Stimulated activated CD8-positive, alpha-beta memory T cell treated with anti-CD3 and anti-CD28 coated beads, Interleukin-7, amount 100 ng/mL, for 48 hours (primary cell): Measurements from ENCODE around the gene OR2A14.
"Not testable (repeated sequence)": the region's sequence is repeated elsewhere in the genome, so short reads cannot be mapped to it uniquely, and the experiment has no call there.

Source experiments
- DNase-seq, 2 donors: peaks; one replicate each; pipeline ENCODE4 v3.0.0-alpha.2; 2020; ENCODE audit warnings: low read depth in 1 of 2; ENCODE audit errors: extremely low read depth in 1 of 2

Gene OR2A14, protein sequence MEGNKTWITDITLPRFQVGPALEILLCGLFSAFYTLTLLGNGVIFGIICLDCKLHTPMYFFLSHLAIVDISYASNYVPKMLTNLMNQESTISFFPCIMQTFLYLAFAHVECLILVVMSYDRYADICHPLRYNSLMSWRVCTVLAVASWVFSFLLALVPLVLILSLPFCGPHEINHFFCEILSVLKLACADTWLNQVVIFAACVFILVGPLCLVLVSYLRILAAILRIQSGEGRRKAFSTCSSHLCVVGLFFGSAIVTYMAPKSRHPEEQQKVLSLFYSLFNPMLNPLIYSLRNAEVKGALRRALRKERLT

GRCh38 chr7:144122876-144123275 is at the start of gene OR2A14:
OR2A14 (plus strand) TSS chr7:144123176; CDS start chr7:144129113, 5,937 bp downstream.
- no peak for DNase-seq

DNA sequence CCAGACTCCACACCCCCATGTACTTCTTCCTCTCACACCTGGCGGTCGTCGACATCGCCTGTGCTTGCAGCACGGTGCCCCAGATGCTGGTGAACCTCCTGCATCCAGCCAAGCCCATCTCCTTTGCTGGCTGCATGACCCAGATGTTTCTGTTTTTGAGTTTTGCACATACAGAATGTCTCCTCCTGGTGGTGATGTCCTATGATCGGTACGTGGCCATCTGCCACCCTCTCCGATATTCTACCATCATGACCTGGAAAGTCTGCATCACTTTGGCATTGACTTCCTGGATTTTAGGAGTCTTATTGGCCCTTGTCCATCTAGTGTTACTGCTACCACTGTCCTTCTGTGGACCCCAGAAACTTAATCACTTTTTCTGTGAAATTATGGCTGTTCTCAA is 48.6 kb upstream of the OR2A14 start:
- DNase-seq, result no peak

GRCh38 chr7:144085978-144086377 is 37.0 kb upstream of the OR2A14 start, which contains the start of gene OR2A12:
OR2A12 (plus strand) TSS chr7:144086278; CDS start chr7:144095108, 8,830 bp downstream.
- DNase-seq, result no peak

DNA sequence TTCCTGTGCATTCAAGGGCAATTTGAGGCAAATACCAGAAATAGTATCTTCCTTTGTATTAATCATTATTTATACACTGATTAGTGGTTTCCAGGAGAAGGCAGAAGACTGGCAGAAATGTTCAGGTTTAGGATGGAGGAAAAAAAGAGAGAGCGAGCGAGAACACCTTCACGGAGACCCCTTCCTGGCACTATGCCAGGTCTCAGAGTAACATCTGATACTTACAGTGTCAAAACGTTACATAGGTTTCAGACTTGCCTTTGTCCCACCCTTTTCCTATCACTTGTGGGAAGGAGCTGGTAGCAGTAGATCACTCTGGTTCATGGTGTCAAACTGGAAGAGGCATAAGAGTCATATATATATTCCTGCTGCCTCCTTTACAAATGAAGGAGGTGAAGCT is 36.2 kb upstream of the OR2A14 start:
- no peak for DNase-seq

GRCh38 chr7:144087230-144087629 is 35.7 kb upstream of the OR2A14 start:
- DNase-seq, result no peak

DNA sequence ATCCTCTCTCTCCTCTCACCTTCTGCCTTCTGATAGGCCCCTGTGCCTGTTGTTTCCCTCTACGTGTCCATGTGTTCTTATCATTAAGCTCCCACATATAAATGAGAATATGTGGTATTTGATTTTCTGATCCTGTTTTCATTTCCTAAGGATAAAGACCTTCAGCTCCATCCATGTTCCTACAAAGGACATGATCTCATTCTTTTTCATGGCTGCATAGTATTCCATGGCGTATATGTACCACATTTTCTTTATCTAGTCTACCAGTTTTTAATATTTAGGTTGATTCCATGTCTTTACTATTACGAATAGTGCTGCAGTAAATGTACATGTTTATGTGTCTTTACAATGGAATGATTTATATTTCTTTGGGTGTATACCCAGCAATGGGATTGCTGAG is 32.3 kb upstream of the OR2A14 start:
- no peak for DNase-seq

DNA sequence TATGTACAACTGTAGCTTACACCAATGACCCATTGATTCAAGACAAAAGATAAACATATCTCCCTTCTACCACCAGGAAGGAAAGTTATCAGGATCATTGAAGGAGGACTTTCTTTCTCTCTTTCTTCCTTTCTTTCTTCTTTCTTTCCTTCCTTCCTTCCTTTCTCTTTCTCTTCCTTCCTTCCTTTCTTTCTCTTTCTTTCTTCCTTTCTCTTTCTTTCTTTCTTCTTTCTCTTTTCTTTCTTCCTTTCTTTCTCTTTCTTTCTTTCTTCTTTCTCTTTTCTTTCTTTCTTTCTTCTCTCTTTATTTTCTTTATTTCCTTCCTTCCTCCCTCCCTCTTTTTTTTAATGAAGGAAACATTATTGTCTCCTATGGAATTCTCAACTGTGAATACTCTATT is 24.2 kb upstream of the OR2A14 start:
- no peak for DNase-seq

DNA sequence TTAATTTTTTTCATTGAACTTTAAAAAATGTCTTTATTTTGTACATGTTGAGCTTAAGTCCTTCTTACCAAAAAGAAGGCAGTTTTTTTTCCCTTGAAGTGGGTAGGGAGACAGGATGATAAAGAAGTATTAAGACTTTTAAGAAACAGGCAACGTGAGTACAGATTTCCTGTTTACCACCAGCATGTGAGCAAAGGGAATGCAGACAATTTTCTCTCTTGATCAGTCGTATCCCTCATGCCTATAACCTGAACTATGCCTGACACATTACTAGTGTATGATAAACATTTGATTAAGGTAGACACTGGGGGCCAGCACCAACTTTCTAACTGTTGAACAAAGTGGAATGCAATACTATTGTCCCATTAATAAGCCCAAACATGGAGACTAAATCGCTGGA is 22.4 kb upstream of the OR2A14 start:
- no peak for DNase-seq

DNA sequence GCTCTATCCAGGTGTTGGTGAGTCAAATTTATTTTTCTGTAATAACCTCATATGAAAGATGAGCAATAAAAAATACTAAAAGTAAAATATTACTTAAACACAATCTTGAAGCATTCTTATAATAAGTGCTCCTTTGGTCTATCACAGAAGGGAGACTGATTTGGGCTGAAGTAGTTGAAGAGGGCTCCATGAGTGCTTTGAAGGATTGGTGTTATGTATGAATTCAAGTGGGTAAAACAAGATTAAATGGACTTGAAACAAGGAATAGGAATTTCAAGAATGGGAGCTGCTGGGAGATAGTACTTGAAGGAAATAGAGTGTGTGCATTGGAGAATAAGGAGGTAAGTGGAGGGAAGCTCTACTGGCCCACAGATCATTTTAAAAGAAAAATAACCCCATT is 20.9 kb upstream of the OR2A14 start:
- DNase-seq, result no peak

DNA sequence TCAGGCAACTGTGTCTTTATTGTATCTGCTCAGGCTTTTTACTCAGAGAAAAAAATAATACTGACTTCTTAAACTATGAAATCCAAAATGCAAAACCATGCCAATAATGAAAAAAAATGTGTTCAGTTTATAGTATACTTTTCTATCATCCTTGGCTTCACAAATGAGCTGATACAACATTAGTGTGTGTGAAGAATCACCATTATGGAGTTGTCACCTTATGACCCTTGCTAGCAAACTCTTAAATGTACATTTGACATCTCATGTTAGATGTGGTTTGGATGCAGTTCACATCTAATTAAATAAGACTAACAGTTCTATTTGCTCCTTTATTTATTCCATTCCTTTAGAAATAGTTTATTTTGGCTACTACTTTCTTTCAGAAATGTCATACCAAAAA is 17.8 kb upstream of the OR2A14 start:
- no peak for DNase-seq

GRCh38 chr7:144109283-144109682 is 13.7 kb upstream of the OR2A14 start, which contains the start of gene OR2A2:
OR2A2 (plus strand) TSS chr7:144109583; CDS start chr7:144109583, 0 bp downstream.
- DNase-seq, result no peak

DNA sequence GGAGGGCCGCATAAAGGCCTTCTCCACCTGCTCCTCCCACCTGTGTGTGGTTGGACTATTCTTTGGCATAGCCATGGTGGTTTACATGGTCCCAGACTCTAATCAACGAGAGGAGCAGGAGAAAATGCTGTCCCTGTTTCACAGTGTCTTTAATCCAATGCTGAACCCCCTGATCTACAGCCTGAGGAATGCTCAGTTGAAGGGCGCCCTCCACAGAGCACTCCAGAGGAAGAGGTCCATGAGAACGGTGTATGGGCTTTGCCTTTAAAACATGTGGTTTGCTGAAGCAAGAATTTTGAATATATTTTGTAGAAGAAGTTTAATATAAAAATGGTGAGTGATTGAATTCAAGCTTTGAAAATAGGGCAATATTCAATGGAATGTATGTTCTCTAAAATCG is 12.7 kb upstream of the OR2A14 start:
- no peak for DNase-seq

- no peak for DNase-seq
These were observed 9.3 kb upstream of the OR2A14 start for GRCh38 chr7:144113651-144114050.

DNA sequence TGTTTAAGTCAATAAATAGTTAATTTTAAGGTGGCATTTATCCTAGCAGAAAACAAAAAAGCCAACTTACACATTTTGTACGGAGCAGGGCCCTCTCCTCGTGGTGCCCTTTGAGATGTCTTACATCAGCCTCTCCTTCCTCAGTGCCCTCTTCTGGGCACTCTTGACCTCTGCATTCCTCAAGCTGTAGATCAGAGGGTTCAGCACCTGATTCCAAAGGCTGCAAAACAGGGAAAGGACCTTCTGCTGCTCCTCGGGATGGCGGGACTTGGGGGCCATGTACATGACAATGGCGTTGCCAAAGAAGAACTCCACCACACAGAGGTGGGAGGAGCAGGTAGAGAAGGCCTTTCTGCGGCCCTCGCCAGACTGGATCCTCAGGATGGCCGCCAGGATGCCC is 4.6 kb upstream of the OR2A14 start:
- DNase-seq, result no peak

GRCh38 chr7:144127714-144128334 is 4.8 kb downstream of the OR2A14 start:
- DNase-seq, result peak; percentile 65 to 84

DNA sequence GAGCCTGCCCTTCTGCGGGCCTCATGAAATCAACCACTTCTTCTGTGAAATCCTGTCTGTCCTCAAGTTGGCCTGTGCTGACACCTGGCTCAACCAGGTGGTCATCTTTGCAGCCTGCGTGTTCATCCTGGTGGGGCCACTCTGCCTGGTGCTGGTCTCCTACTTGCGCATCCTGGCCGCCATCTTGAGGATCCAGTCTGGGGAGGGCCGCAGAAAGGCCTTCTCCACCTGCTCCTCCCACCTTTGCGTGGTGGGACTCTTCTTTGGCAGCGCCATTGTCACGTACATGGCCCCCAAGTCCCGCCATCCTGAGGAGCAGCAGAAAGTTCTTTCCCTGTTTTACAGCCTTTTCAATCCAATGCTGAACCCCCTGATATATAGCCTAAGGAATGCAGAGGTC is 6.6 kb downstream of the OR2A14 start:
- DNase-seq, result not testable (repeated sequence)

- DNase-seq, result no peak
These were observed 7.8 kb downstream of the OR2A14 start for GRCh38 chr7:144130730-144131129.

- no peak for DNase-seq
These were observed 9.3 kb downstream of the OR2A14 start for GRCh38 chr7:144132262-144132661.

DNA sequence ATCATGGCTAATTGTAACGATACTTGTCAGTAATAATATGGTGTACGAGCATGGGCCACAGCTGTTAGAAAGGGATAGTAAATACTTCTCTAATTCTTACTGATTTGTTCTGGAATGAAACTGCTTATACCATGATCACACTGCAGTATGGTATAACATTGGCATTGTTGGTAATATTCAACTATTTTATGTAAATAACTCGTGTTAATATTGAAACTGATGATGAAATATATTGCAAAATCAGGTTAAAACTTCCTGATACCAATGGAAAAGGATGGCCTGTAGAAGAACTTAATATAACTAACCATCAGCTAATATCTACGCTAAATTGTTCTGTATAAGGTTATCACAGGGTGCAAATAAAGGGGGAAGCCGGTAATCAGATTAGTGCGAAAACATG is 10.3 kb downstream of the OR2A14 start:
- DNase-seq, result no peak

DNA sequence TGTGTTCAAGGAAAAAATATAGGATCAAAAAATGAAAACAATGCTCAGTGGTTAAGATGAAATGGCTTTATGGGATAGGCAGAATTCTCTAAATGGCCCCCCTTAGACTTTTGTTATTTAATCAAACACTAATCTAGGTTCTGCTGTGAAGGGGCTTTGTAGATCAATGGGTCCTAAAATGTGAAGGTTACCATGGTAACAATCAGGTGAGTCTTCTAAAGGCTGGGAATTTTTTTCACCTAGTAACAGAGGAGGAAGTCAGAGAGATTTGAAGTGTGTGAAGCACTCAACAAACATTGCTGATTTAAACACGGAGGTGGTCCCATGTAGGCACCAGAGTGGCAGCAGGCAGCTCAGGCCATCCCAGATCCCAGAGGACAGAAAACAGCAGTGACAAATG is 11.1 kb downstream of the OR2A14 start:
- DNase-seq, result no peak

DNA sequence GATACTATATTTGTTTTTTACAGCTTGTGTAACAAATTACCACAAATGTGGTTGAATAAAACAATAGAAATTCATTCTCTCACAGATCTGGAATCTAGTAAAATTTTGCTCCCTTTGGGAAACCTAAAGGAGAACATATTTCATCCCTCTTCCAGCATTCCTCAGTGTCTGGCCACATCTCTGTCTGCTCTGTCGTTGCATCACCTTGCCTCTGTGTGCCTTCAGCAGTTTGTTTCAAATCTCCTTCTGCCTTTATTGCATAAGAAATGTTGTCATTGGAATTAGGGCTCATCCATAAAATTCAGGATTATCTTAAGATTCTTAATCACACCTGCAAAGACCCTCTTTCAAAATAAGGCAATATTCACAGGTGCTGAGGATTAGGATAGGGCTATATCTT is 14.5 kb downstream of the OR2A14 start:
- DNase-seq, result no peak

- DNase-seq, result no peak
These were observed 19.2 kb downstream of the OR2A14 start for GRCh38 chr7:144142187-144142586.
